Measurements from ENCODE around the gene WDR90. TPM values are rescaled to one million over a fixed set of nuclear protein-coding genes. Genes with fewer than 3 reads are reported as not detected.
A peak's percentile ranks its signal among the peaks of the same experiment; 100 is the strongest.

The WDR90 gene
- total and polyA plus RNA-seq, 8 donors: 14.7 to 91.3 (median 22.3) TPM

GRCh38 chr16:694187-694862 is 45.2 kb downstream of the WDR90 start:
- H3K36me3 ChIP-seq: no peaks in the 10 kb centered on the region
- ATAC-seq (no peak), DNase-seq (no peak), FAIRE-seq (no peak)
- peak overlapping the region in 1 of 4 donors; percentile 19 for H3K4me3 ChIP-seq
- H3K9me3 ChIP-seq: no peaks in the 10 kb centered on the region
- 4 to 5% methylated on average over 36 to 64 of the region's 64 CpGs for WGBS, 2 donors
- peaks cover 0 to 9% (median 0%) of the 10 kb centered on the region in 4 donors for H3K27me3 ChIP-seq
- H3K4me1 ChIP-seq: peaks cover 4 to 24% (median 10%) of the 10 kb centered on the region in 3 donors
- H3K27ac ChIP-seq: no peak overlapping the region
- no peak for TF ChIP-seq CTCF (IDR thresholded peaks at IDR 0.05)
- intact Hi-C loops (cut with DNase I): no loop called here

DNA sequence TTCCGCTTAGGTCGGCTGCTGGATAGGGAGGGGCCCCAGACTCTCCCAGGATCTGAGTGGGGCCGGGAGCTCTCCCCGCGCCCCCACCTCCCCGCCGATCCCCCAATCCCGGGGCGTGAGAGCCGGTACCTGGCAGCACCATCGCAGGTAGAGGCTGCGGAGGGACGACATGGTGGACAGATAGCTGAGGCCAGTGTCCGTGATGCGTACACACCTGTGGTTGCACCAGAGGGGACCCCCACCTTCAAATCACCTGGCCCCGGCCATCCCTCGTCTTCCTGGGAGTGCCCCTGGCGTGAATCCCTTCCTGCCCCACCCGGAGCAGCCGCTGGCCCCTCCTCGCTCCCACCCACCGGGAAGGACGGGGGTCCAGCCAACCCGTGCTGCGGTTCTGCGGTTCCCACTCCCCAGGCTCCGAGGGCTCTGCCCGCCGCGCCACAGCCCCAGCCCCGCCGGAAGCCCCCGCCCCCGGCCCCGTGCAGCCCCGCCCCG is 45.7 kb downstream of the WDR90 start:
- no peaks in the 10 kb centered on the region for H3K9me3 ChIP-seq
- DNase-seq: no peak
- peak overlapping the region in 2 of 4 donors; percentile 15 to 19 for H3K4me3 ChIP-seq
- WGBS, 2 donors: 3 to 4% methylated on average over 23 to 37 of the region's 37 CpGs
- no peak for TF ChIP-seq CTCF (IDR thresholded peaks at IDR 0.05)
- peaks cover 0 to 10% (median under 1%) of the 10 kb centered on the region in 4 donors for H3K27me3 ChIP-seq
- H3K36me3 ChIP-seq: no peaks in the 10 kb centered on the region
- no peak for FAIRE-seq
- peaks cover 0 to 19% (median 6%) of the 10 kb centered on the region in 3 donors for H3K4me1 ChIP-seq
- no peak overlapping the region for H3K27ac ChIP-seq
- intact Hi-C loops (cut with DNase I): no loop called here
- ATAC-seq: no peak

DNA sequence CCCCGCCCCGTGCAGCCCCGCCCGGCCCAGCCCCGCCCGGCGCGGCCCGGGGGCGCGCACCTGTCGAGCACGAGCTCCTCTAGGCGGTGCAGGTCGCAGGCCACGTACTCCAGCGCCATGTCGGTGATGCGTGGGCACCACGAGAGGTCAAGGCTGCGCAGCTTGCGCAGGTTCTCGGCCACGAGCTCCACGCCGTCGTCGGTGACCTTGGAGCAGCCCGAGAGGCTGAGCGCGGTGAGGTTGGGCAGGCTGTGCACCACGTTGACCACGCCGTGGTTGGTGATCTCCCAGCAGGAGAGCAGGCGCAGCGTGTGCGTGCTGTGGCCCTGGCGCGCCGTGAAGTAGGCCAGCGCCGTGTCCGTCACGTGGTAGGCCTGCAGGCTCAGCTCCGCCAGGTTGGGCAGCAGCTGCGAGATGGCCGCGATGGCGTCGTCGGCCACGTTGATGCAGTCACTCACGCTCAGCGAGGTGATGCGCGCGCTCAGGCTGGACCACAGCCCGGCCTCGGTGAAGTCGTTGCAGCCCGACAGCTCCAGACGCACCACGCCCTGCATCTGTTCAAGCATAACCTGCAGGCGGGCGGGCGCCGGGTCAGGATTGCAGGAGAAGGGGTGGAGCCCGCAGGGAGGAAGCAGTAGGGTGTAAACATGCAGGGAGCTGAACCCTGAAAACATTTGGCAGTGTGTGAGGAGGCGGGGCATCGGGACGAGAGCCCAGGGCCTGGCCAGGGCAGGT is 46.4 kb downstream of the WDR90 start:
- WGBS, 2 donors: 3 to 4% methylated on average over 69 to 71 of the region's 71 CpGs
- no peak for TF ChIP-seq CTCF (IDR thresholded peaks at IDR 0.05)
- intact Hi-C loops (cut with DNase I): no loop called here
- ATAC-seq (peak; percentile 42 to 65 (median 51)), DNase-seq (peak in 1 of 6 donors; percentile 50), FAIRE-seq (no peak)
- Histone ChIP-seq H3K27me3 (peaks cover 0 to 16% (median 3%) of the 10 kb centered on the region in 4 donors), H3K27ac (no peak overlapping the region), H3K4me3 (peak overlapping the region in 2 of 4 donors; percentile 15 to 24), H3K36me3 (no peaks in the 10 kb centered on the region), H3K9me3 (no peaks in the 10 kb centered on the region), H3K4me1 (peaks cover 0 to 19% (median 6%) of the 10 kb centered on the region in 3 donors)

- FAIRE-seq (no peak), DNase-seq (no peak), ATAC-seq (no peak)
- 65 to 78% methylated on average over 19 of the region's 19 CpGs for WGBS, 2 donors
- H3K27me3 ChIP-seq: peaks cover 0 to 41% (median 11%) of the 10 kb centered on the region in 4 donors
- no peak overlapping the region for H3K27ac ChIP-seq
- no peaks in the 10 kb centered on the region for H3K9me3 ChIP-seq
- H3K36me3 ChIP-seq: no peaks in the 10 kb centered on the region
- H3K4me1 ChIP-seq: peaks cover 0 to 16% (median 6%) of the 10 kb centered on the region in 3 donors
- no peak overlapping the region for H3K4me3 ChIP-seq
- intact Hi-C loops (cut with DNase I): no loop called here
- no peak for TF ChIP-seq CTCF (IDR thresholded peaks at IDR 0.05)
Observed at GRCh38 chr16:698911-699671, 49.9 kb downstream of the WDR90 start.
